GM12875 (cell line): Measurements from ENCODE around the gene NFIL3.

Experiments used
- H3K4me3 ChIP-seq: one replicate; pipeline ENCODE4 v1.5.1; 2011; ENCODE audit warnings: low read depth, low read length, control low read depth
- TF ChIP-seq, protein P1 (sequence below): IDR thresholded peaks from 2 replicates; pipeline ENCODE4 v1.5.1; 2011; ENCODE audit warnings: low read depth, mild to moderate bottlenecking, control low read depth, inconsistent platforms, low read length, moderate library complexity, borderline replicate concordance; ENCODE audit not compliant: insufficient read depth

NFIL3 gene

GRCh38 chr9:91416096-91416712 is 7.4 kb downstream of the NFIL3 start:
- TF ChIP-seq, protein P1, sequence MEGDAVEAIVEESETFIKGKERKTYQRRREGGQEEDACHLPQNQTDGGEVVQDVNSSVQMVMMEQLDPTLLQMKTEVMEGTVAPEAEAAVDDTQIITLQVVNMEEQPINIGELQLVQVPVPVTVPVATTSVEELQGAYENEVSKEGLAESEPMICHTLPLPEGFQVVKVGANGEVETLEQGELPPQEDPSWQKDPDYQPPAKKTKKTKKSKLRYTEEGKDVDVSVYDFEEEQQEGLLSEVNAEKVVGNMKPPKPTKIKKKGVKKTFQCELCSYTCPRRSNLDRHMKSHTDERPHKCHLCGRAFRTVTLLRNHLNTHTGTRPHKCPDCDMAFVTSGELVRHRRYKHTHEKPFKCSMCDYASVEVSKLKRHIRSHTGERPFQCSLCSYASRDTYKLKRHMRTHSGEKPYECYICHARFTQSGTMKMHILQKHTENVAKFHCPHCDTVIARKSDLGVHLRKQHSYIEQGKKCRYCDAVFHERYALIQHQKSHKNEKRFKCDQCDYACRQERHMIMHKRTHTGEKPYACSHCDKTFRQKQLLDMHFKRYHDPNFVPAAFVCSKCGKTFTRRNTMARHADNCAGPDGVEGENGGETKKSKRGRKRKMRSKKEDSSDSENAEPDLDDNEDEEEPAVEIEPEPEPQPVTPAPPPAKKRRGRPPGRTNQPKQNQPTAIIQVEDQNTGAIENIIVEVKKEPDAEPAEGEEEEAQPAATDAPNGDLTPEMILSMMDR, result no peak
- H3K4me3 ChIP-seq, result no peak overlapping the region

DNA sequence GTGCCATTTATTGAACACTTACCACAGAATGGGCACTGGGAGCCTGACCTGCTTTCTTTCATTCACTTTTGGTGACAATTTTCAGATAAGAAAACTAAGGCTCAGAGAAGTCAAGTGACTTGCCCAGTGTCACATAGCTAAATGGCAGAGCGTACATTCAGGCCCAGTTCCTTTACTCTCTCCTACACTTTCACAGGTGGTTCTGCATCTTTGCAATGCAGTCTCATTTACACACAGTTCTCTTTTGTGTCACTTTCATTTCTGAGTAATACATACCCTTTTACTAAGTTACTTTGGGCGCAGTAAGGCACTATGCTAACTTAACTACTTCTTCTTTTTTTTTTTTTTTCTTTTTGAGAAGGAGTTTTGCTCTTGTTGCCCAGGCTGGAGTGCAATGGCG is 8.3 kb downstream of the NFIL3 start:
- TF ChIP-seq, protein P1, result no peak

DNA sequence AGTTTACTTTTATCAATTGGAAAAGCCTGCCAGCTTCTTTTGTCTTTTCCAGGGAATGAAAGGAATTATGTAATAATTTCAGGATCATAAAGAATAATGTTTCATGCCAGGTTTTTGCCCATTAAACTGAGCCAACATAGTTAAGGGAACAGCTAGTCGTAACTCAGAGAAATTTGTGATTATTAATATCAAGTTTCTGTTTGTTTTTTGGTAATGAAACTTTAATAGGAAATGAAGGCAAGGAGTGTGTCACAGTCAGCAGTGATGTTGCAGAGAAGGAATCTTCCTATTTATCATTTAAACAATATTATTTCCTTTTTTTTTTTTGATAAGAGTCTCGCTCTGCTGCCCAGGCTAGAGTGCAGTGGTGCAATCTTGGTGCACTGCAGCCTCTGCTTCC is 10.7 kb downstream of the NFIL3 start:
- TF ChIP-seq, protein P1, result no peak
- no peak overlapping the region for H3K4me3 ChIP-seq

More for the DNA sequence above, 8.3 kb downstream of the NFIL3 start:
- no peak overlapping the region for H3K4me3 ChIP-seq

- H3K4me3 ChIP-seq, result no peak overlapping the region
- TF ChIP-seq, protein P1, result no peak
These were observed 12.4 kb downstream of the NFIL3 start for GRCh38 chr9:91411096-91411771.

DNA sequence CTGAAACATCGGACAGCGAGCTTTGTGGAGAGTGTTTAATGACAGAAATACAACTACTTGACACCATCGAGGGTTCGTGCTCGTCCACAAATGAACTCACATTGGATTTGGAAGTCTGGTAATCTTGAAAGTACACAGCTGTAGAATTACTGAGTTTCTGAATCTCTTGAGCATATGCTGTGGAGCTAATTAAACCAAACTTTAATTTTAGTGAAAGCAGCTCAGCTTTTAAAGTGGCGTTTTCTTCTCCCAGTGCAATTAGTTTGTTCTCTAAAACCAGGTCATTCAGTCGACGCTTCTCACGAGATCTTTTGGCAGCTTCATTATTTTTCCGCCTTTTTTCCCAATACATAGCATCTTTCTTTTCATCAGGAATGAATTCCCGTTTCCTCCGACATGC is 13.5 kb downstream of the NFIL3 start:
- H3K4me3 ChIP-seq, result no peak overlapping the region
- TF ChIP-seq, protein P1, result no peak

DNA sequence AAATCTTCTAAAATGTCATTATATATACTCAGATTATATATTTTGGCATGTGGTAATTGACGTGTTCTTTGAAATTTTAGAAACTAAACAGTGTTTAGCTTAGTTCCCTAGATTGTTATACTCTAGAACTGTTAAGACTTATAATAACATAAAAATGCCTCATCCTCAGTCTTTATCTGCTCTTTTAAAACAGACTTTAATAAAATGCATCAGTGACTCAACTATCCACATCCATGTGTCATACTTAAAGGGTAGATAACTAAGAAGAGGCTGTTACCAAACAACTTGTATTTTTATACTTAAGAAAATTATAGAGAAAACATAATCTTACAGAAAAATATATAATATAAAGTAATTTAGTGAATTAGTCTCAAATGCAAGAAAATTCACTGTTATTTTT is 15.2 kb downstream of the NFIL3 start:
- H3K4me3 ChIP-seq, result no peak overlapping the region
- TF ChIP-seq, protein P1, result no peak

DNA sequence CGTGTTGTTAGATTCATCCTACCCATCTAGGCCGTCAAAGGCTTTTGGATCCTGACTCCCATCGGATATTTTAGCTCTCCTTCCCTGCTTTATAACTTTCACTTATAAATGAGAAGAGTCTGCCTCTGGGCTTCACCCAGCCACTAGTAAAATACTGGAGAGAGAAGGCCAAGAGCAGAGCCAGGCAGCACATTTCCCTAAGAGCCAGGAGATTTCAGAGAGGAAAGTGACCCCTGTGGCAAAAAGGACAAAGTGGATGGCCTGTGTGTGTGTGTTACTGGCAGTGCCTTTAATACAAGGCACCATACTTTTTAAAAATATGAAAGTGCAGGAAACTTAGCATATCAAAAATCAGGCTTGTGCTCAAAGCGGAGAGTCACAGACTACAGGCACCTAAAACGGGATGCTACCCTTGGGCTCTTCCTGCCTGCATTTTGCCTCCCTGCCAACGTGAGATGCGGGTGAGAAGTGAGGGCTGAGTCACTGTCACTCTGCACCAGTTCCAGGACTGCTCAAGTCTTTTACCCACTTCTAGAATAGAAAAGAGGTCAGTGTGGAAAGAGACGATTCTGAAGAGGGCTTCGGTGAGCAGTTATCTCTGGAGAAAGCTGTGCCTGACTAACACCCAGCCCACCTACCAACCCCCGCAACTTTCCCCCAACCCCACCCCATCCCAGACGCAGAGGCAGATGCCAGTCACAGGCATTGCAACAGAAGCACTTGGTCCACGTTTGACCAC is 15.9 kb downstream of the NFIL3 start:
- no peak overlapping the region for H3K4me3 ChIP-seq
- TF ChIP-seq, protein P1, result no peak
